HCT116 (cell line): Measurements from ENCODE around the gene GLYR1.

ENCODE experiments used
- CTCF ChIP-seq, 3 experiments: fragments of 200-600 bp in 1 of 3; sonication (generic) in 1 of 3; IDR thresholded peaks in 2 of 3; conservative IDR thresholded peaks in 1 of 3; 2 replicates each; pipeline ENCODE4 v1.5.1; 2012 to 2017; ENCODE audit warnings: low read depth in 2 of 3, low read length in 2 of 3, antibody characterized with exemption in 1 of 3, borderline replicate concordance in 1 of 3, control low read depth in 1 of 3, mild to moderate bottlenecking in 1 of 3, mixed read lengths in 1 of 3, mixed run types in 1 of 3, moderate library complexity in 1 of 3; ENCODE audit not compliant: insufficient read depth in 1 of 3
- EZH2 ChIP-seq: fragments of 200-600 bp; sonication (generic); IDR thresholded peaks from 2 replicates; pipeline ENCODE4 v1.6.1; 2017; ENCODE audit warnings: antibody characterized with exemption, mixed run types
- POLR2A ChIP-seq: IDR thresholded peaks from 2 replicates; pipeline ENCODE4 v1.7.0; 2011; ENCODE audit warnings: borderline replicate concordance; ENCODE audit not compliant: insufficient read depth, insufficient read length; ENCODE audit errors: extremely low read depth
- POLR2AphosphoS5 ChIP-seq: IDR thresholded peaks from 2 replicates; pipeline ENCODE4 v1.6.1; 2011; ENCODE audit warnings: mild to moderate bottlenecking, low read depth, low read length, moderate library complexity
- SP1 ChIP-seq: IDR thresholded peaks from 2 replicates; pipeline ENCODE4 v1.6.1; 2012; ENCODE audit warnings: low read depth

- TF ChIP-seq POLR2AphosphoS5 = no peak
- no peak for TF ChIP-seq POLR2A
- TF ChIP-seq EZH2 = no peak
- no peak for TF ChIP-seq CTCF (IDR thresholded peaks at IDR 0.05 in 2 of 3, conservative IDR thresholded peaks at IDR 0.05 in 1 of 3; ENCODE audit: borderline replicate concordance in 1 of 3, insufficient read depth in 1 of 3, low read depth in 2 of 3, low read length in 2 of 3)
- TF ChIP-seq SP1 = no peak
Observed at GRCh38 chr16:4869147-4869805, 22.2 kb upstream of the GLYR1 start.
